Measurements from ENCODE around the gene MINDY4. TPM values are rescaled to one million over a fixed set of nuclear protein-coding genes. Genes with fewer than 3 reads are reported as not detected.

MINDY4 gene
- total RNA-seq, 1 experiment from 2014 or later, result 3.0 TPM

DNA sequence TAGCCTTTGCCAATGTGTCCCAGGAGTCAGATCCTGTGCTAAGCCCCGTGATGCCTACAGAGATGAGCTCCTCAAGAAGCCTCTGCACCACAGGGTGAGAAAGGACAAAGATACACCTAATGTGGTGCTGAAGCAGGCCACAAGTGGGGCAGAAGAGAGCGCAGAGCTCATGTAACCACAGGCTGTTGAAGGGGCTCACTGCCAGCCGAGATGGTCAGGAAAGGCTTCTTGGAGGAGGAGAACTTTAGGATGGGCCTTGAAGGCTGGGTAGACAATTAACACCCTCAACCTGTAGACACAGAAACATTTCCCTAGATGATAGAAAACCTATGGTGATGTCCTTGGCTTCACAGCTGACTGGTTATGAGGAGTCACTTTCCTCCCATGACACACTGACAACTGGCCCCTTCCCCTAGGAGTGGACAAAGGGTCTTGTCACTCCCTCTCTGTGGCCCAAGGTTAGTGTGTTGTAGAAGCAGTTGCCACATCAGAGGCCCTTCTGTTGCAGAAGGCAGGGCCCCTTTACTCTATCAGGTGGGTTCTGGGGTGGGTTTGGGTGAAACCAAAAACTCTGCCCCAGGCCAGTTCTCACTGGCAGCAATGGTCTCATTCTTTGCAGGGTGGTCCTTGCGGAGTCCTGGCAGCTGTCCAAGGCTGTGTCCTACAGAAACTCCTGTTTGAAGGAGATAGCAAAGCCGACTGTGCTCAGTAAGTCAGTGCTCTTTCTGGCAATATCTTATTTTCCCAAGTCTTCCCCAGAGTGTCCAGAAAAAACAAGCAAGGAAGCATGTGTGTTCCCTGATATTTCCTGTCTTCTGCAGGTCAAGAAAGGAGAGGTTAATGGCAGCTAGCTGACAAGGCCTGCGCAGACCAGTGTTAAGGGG, 69.2 kb downstream of the MINDY4 start:
- H3K36me3 ChIP-seq (ENCODE audit: low read depth, low read length), result no peaks in the 10 kb centered on the region
- no peak overlapping the region for H3K27ac ChIP-seq (ENCODE audit: low read length)
- H3K79me2 ChIP-seq (ENCODE audit: low read length), result no peaks in the 10 kb centered on the region
- BruUV-seq (replicated peaks), result no TSS peak
- no peak overlapping the region for H3K4me2 ChIP-seq (ENCODE audit: low read length)
- no peaks in the 10 kb centered on the region for H3K9me2 ChIP-seq (replicated peaks; ENCODE audit: low read length)
- H3K4me3 ChIP-seq (ENCODE audit: low read length), result no peak overlapping the region
- TF ChIP-seq EZH2 (IDR thresholded peaks at IDR 0.05; ENCODE audit: low read length, unreplicated experiment), result no peak
- no peak for TF ChIP-seq EZH2phosphoT487 (IDR thresholded peaks at IDR 0.05; ENCODE audit: borderline replicate concordance, low read length)
- no peak for TF ChIP-seq CTCF (conservative IDR thresholded peaks at IDR 0.05; ENCODE audit: low read depth, low read length)
- POLR2A ChIA-PET (ENCODE audit: unreplicated experiment), result no interaction called here
- DNase-seq, result no peak
- H3K9ac ChIP-seq (ENCODE audit: low read length), result no peak overlapping the region
- CTCF ChIA-PET, result no interaction called here
- H2AFZ ChIP-seq (ENCODE audit: low read length), result no peak overlapping the region
- ATAC-seq, result no peak
- no peaks in the 10 kb centered on the region for H4K20me1 ChIP-seq (ENCODE audit: low read length)
- peaks cover 3% of the 10 kb centered on the region for H3K4me1 ChIP-seq (ENCODE audit: insufficient read depth, low read length)
- intact Hi-C loops (cut with micrococcal nuclease), result no loop called here
- no peaks in the 10 kb centered on the region for H3K27me3 ChIP-seq (ENCODE audit: low read length)
- no peaks in the 10 kb centered on the region for H3F3A ChIP-seq (ENCODE audit: low read length, unreplicated experiment)
- H3K9me3 ChIP-seq (ENCODE audit: low read length), result no peaks in the 10 kb centered on the region

- Histone ChIP-seq H3F3A (ENCODE audit: low read length, unreplicated experiment) (no peaks in the 10 kb centered on the region), H4K20me1 (ENCODE audit: low read length) (no peaks in the 10 kb centered on the region), H2AFZ (ENCODE audit: low read length) (no peak overlapping the region), H3K4me3 (ENCODE audit: low read length) (no peak overlapping the region), H3K9ac (ENCODE audit: low read length) (no peak overlapping the region), H3K36me3 (ENCODE audit: low read depth, low read length) (no peaks in the 10 kb centered on the region), H3K4me2 (ENCODE audit: low read length) (no peak overlapping the region), H3K4me1 (ENCODE audit: insufficient read depth, low read length) (peaks cover 11% of the 10 kb centered on the region), H3K27me3 (ENCODE audit: low read length) (no peaks in the 10 kb centered on the region), H3K27ac (ENCODE audit: low read length) (no peak overlapping the region), H3K9me3 (ENCODE audit: low read length) (no peaks in the 10 kb centered on the region), H3K79me2 (ENCODE audit: low read length) (no peaks in the 10 kb centered on the region), H3K9me2 (replicated peaks; ENCODE audit: low read length) (no peaks in the 10 kb centered on the region)
- intact Hi-C loops (cut with micrococcal nuclease), result no loop called here
- POLR2A ChIA-PET (ENCODE audit: unreplicated experiment), result interaction anchor here (0.7 kb wide), 1 partner anchor 80 kb away, joined by 4 read pairs; no protein-coding TSS in a partner anchor
- TF ChIP-seq CTCF (conservative IDR thresholded peaks at IDR 0.05; ENCODE audit: low read depth, low read length) (no peak), EZH2 (IDR thresholded peaks at IDR 0.05; ENCODE audit: low read length, unreplicated experiment) (no peak), EZH2phosphoT487 (IDR thresholded peaks at IDR 0.05; ENCODE audit: borderline replicate concordance, low read length) (no peak)
- ATAC-seq (no peak), DNase-seq (no peak)
- BruUV-seq (replicated peaks), result no TSS peak
- CTCF ChIA-PET, result no interaction called here
These were observed 70.0 kb downstream of the MINDY4 start for GRCh38 chr7:30841025-30841735.

Data from PC-3 (cell line).